MM.1S (cell line): ENCODE results near the gene PTTG2.
"Not testable (repeated sequence)": the region's sequence is repeated elsewhere in the genome, so short reads cannot be mapped to it uniquely, and the experiment has no call there.

Source experiments
- DNase-seq: peaks from one replicate; pipeline ENCODE4 v3.0.0-alpha.2; 2015
- H2AFZ ChIP-seq: fragments of 300-600 bp; sonication (generic); 2 replicates; pipeline ENCODE4 v1.6.0; 2016; ENCODE audit warnings: antibody characterized with exemption, low read length
- H3F3A ChIP-seq: fragments of 300-600 bp; sonication (generic); 2 replicates; pipeline ENCODE4 v1.6.1; 2016; ENCODE audit warnings: mild to moderate bottlenecking, antibody characterized with exemption, low read length, moderate library complexity, mixed read lengths; ENCODE audit not compliant: insufficient read depth
- H3K27ac ChIP-seq: fragments of 300-600 bp; sonication (generic); 2 replicates; pipeline ENCODE4 v1.5.1; 2016; ENCODE audit warnings: mild to moderate bottlenecking, low read length
- H3K27me3 ChIP-seq: fragments of 300-600 bp; sonication (generic); replicated peaks from 2 replicates; pipeline ENCODE4 v1.6.0; 2016; ENCODE audit warnings: low read length; ENCODE audit not compliant: insufficient read depth
- H3K36me3 ChIP-seq: fragments of 300-600 bp; sonication (generic); replicated peaks from 2 replicates; pipeline ENCODE4 v1.6.1; 2016; ENCODE audit warnings: mild to moderate bottlenecking, low read length, mixed read lengths; ENCODE audit not compliant: insufficient read depth
- H3K4me1 ChIP-seq: fragments of 300-600 bp; sonication (generic); 2 replicates; pipeline ENCODE4 v1.6.1; 2016; ENCODE audit warnings: low read length, mixed read lengths
- H3K4me2 ChIP-seq: fragments of 300-600 bp; sonication (generic); 2 replicates; pipeline ENCODE4 v1.6.0; 2016; ENCODE audit warnings: low read depth, low read length
- H3K4me3 ChIP-seq: fragments of 300-600 bp; sonication (generic); 2 replicates; pipeline ENCODE4 v1.5.1; 2016; ENCODE audit warnings: low read length, mixed read lengths
- H3K79me2 ChIP-seq: fragments of 300-600 bp; sonication (generic); 2 replicates; pipeline ENCODE4 v1.6.1; 2016; ENCODE audit warnings: mixed run types, low read length, mixed read lengths
- H3K9ac ChIP-seq: fragments of 300-600 bp; sonication (generic); 2 replicates; pipeline ENCODE4 v1.6.1; 2016; ENCODE audit warnings: low read length, mixed read lengths
- H3K9me2 ChIP-seq: fragments of 300-600 bp; sonication (generic); replicated peaks from 2 replicates; pipeline ENCODE4 v1.6.1; 2016; ENCODE audit warnings: mild to moderate bottlenecking, low read length, mixed read lengths; ENCODE audit not compliant: insufficient read depth
- H3K9me3 ChIP-seq: fragments of 300-600 bp; sonication (generic); replicated peaks from 2 replicates; pipeline ENCODE4 v1.6.1; 2016; ENCODE audit warnings: mild to moderate bottlenecking, low read length, mixed read lengths; ENCODE audit not compliant: insufficient read depth
- H4K20me1 ChIP-seq: fragments of 300-600 bp; sonication (generic); 2 replicates; pipeline ENCODE4 v1.6.1; 2016; ENCODE audit warnings: mild to moderate bottlenecking, low read length, moderate library complexity, mixed read lengths; ENCODE audit not compliant: insufficient read depth
- EZH2 ChIP-seq: fragments of 300-600 bp; sonication (generic); optimal IDR thresholded peaks from 2 replicates; pipeline ENCODE3; 2017; ENCODE audit warnings: low read depth, mild to moderate bottlenecking, antibody characterized with exemption, low read length, mixed read lengths
- EZH2phosphoT487 ChIP-seq: fragments of 300-600 bp; sonication (generic); IDR thresholded peaks from 2 replicates; pipeline ENCODE4 v1.6.1; 2018; ENCODE audit warnings: antibody characterized with exemption, low read length
- TF ChIP-seq, protein P1 (sequence below): fragments of 300-600 bp; sonication (generic); IDR thresholded peaks from 2 replicates; pipeline ENCODE4 v1.5.1; 2016; ENCODE audit warnings: antibody characterized with exemption, low read length, mixed read lengths

PTTG2 gene

DNA sequence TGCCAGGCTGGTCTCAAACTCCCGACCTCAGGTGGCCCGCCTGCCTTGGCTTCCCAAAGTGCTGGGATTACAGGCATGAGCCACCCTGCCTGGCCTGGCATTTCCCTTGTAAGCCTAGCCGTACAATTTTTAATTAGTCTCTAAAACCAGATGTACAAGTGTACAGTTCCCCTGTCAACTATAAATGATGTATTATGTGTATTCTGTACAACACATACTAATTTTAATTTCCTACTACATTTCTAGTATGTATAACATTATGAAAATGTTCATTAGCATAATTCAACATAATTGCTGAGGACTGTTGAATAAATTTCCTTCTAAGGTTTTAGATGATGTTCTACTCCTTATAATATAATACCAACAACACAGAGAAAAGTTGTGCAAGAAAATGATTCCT, 41.5 kb upstream of the PTTG2 start:
- no peaks in the 10 kb centered on the region for H3K9me2 ChIP-seq
- TF ChIP-seq EZH2 (no peak), EZH2phosphoT487 (no peak)
- TF ChIP-seq, protein P1, sequence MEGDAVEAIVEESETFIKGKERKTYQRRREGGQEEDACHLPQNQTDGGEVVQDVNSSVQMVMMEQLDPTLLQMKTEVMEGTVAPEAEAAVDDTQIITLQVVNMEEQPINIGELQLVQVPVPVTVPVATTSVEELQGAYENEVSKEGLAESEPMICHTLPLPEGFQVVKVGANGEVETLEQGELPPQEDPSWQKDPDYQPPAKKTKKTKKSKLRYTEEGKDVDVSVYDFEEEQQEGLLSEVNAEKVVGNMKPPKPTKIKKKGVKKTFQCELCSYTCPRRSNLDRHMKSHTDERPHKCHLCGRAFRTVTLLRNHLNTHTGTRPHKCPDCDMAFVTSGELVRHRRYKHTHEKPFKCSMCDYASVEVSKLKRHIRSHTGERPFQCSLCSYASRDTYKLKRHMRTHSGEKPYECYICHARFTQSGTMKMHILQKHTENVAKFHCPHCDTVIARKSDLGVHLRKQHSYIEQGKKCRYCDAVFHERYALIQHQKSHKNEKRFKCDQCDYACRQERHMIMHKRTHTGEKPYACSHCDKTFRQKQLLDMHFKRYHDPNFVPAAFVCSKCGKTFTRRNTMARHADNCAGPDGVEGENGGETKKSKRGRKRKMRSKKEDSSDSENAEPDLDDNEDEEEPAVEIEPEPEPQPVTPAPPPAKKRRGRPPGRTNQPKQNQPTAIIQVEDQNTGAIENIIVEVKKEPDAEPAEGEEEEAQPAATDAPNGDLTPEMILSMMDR, result no peak
- H3K4me2 ChIP-seq, result no peak overlapping the region
- DNase-seq, result no peak
- no peak overlapping the region for H2AFZ ChIP-seq
- no peaks in the 10 kb centered on the region for H4K20me1 ChIP-seq
- H3K27ac ChIP-seq, result no peak overlapping the region
- no peaks in the 10 kb centered on the region for H3K4me1 ChIP-seq
- no peak overlapping the region for H3K9ac ChIP-seq
- H3F3A ChIP-seq, result no peaks in the 10 kb centered on the region
- H3K79me2 ChIP-seq, result peaks cover 26% of the 10 kb centered on the region
- H3K9me3 ChIP-seq, result no peaks in the 10 kb centered on the region
- H3K27me3 ChIP-seq, result no peaks in the 10 kb centered on the region
- no peak overlapping the region for H3K4me3 ChIP-seq
- H3K36me3 ChIP-seq, result no peaks in the 10 kb centered on the region

DNA sequence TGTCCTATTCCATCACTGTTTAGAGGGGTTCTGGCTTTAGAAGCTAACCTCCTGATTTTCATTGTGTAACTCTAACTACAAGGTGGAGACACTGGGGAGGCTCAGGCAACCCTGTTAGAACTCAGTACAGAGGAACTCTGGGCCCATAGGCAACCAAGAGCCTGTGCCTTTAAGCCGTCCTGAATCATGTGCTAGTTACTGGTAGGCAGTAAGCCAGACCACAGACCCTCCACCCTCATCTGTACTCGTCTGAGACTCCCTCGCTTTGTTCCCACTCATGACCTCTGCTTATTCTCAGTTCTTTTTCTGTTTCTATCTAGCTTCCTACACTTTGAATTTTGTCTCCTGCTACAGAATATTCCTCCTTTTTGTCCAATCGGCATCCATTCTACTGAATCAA, 37.9 kb upstream of the PTTG2 start:
- no peak overlapping the region for H3K4me2 ChIP-seq
- H3K27ac ChIP-seq, result no peak overlapping the region
- no peaks in the 10 kb centered on the region for H3K36me3 ChIP-seq
- TF ChIP-seq EZH2, result no peak
- TF ChIP-seq, protein P1, result no peak
- no peak for TF ChIP-seq EZH2phosphoT487
- H4K20me1 ChIP-seq, result no peaks in the 10 kb centered on the region
- H3K9me2 ChIP-seq, result no peaks in the 10 kb centered on the region
- no peak for DNase-seq
- H3K9ac ChIP-seq, result no peak overlapping the region
- H3K4me1 ChIP-seq, result no peaks in the 10 kb centered on the region
- H3K27me3 ChIP-seq, result no peaks in the 10 kb centered on the region
- H2AFZ ChIP-seq, result no peak overlapping the region
- no peak overlapping the region for H3K4me3 ChIP-seq
- peaks cover 33% of the 10 kb centered on the region for H3K79me2 ChIP-seq
- no peaks in the 10 kb centered on the region for H3F3A ChIP-seq
- no peaks in the 10 kb centered on the region for H3K9me3 ChIP-seq

DNA sequence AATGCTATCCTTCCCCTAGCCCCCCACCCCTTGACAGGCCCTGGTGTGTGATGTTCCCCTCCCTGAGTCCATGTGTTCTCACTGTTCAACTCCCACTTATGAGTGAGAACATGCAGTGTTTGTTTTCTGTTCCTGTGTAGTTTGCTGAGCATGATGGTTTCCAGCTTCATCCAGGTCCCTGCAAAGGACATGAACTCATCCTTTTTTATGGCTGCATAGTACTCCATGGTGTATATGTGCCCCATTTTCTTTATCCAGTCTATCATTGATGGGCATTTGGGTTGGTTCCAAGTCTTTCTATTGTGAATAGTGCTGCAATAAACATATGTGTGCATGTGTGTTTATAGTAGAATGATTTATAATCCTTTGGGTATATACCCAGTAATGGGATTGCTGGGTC, 37.1 kb upstream of the PTTG2 start:
- not testable (repeated sequence) for H3K4me1 ChIP-seq, H3K9me2 ChIP-seq, H3K9ac ChIP-seq, H3K9me3 ChIP-seq, H3K4me3 ChIP-seq, H3K36me3 ChIP-seq, H3K27me3 ChIP-seq, H4K20me1 ChIP-seq, DNase-seq, H3K4me2 ChIP-seq, H3K27ac ChIP-seq, H3F3A ChIP-seq, H2AFZ ChIP-seq
- H3K79me2 ChIP-seq, result peaks cover 37% of the 10 kb centered on the region

GRCh38 chr4:37924946-37925345, 35.3 kb upstream of the PTTG2 start:
- H3K36me3 ChIP-seq, result no peaks in the 10 kb centered on the region
- DNase-seq, result no peak
- H3K4me1 ChIP-seq, result no peaks in the 10 kb centered on the region
- no peaks in the 10 kb centered on the region for H3F3A ChIP-seq
- TF ChIP-seq, protein P1, result no peak
- TF ChIP-seq EZH2phosphoT487, result no peak
- no peak for TF ChIP-seq EZH2
- no peak overlapping the region for H2AFZ ChIP-seq
- peaks cover 36% of the 10 kb centered on the region for H3K79me2 ChIP-seq
- H3K4me2 ChIP-seq, result no peak overlapping the region
- H3K9me2 ChIP-seq, result no peaks in the 10 kb centered on the region
- no peaks in the 10 kb centered on the region for H3K9me3 ChIP-seq
- no peak overlapping the region for H3K9ac ChIP-seq
- H4K20me1 ChIP-seq, result no peaks in the 10 kb centered on the region
- no peak overlapping the region for H3K27ac ChIP-seq
- H3K4me3 ChIP-seq, result no peak overlapping the region
- no peaks in the 10 kb centered on the region for H3K27me3 ChIP-seq
